Measurements from ENCODE around the gene MAZ.

MAZ gene

GRCh38 chr16:29809031-29809747 is 2.9 kb downstream of the MAZ start:
- peak overlapping the region; percentile 98 for H3K9ac ChIP-seq
- H3K9me3 ChIP-seq, result no peaks in the 10 kb centered on the region
- H3K36me3 ChIP-seq, result peaks cover 20% of the 10 kb centered on the region
- H3K4me3 ChIP-seq, result peak overlapping the region; percentile 83
- H3K27ac ChIP-seq, result peak overlapping the region; percentile 98
- H3K4me2 ChIP-seq, result peak overlapping the region; percentile 99
- H3K27me3 ChIP-seq, result no peaks in the 10 kb centered on the region
- TF ChIP-seq Cebpa-rat (IDR thresholded peaks at IDR 0.05), result no peak
- H3K4me1 ChIP-seq, result peaks cover 60% of the 10 kb centered on the region
- peaks cover 37% of the 10 kb centered on the region for H4K20me1 ChIP-seq

DNA sequence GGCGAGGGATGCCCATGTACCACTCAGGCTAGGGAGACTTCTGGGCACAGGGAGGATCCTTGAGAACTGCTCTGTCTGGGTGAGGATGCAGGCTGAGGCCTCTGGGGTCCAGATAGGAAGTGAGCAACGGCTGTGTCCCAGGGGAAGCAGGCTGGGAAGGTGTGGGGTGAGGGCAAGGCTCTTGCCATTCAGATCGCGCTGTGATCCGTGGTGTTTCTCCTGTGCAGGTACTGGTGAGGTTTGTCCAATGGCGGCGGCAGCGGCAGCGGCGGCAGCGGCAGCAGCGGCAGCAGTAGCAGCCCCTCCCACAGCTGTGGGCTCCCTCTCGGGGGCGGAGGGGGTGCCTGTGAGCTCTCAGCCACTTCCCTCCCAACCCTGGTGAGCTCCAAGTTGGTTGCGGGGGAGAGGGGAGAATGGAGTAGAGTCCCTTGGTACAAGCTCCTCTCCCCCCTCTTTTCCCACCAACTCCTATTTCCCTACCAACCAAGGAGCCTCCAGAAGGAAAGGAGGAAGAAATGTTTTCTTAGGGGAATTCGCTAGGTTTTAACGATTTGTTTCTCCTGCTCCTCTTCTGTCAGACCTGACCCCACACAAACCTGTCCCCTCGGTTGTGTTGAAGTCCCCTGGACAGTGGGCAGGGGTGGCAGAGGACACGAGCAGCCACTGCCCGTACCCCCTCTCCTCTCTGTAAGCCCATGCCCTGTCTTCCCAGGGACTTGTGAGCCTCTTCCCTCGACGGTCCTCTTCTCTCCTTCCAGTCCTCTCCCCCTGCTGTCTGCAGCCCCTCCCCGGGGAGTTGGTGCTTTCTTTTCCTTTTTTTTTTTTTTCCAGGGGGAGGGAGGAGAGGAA is 3.7 kb downstream of the MAZ start:
- Histone ChIP-seq H3K9me3 (no peaks in the 10 kb centered on the region), H3K27me3 (no peaks in the 10 kb centered on the region), H3K4me3 (peak overlapping the region; percentile 83), H3K4me1 (peaks cover 62% of the 10 kb centered on the region), H3K4me2 (peak overlapping the region; percentile 99), H3K36me3 (peaks cover 20% of the 10 kb centered on the region), H3K9ac (peak overlapping the region; percentile 98), H4K20me1 (peaks cover 37% of the 10 kb centered on the region), H3K27ac (peak overlapping the region; percentile 77)
- TF ChIP-seq Cebpa-rat (IDR thresholded peaks at IDR 0.05), result no peak

- Histone ChIP-seq H4K20me1 (peaks cover 37% of the 10 kb centered on the region), H3K4me2 (peak overlapping the region; percentile 99), H3K4me1 (peaks cover 64% of the 10 kb centered on the region), H3K9me3 (no peaks in the 10 kb centered on the region), H3K9ac (peak overlapping the region; percentile 98), H3K36me3 (peaks cover 20% of the 10 kb centered on the region), H3K27me3 (no peaks in the 10 kb centered on the region), H3K27ac (peak overlapping the region; percentile 77), H3K4me3 (peak overlapping the region; percentile 83)
- no peak for TF ChIP-seq Cebpa-rat (IDR thresholded peaks at IDR 0.05)
These were observed 4.4 kb downstream of the MAZ start for GRCh38 chr16:29810699-29811169.

GRCh38 chr16:29811170-29811895 is 5.0 kb downstream of the MAZ start:
- no peak for TF ChIP-seq Cebpa-rat (IDR thresholded peaks at IDR 0.05)
- Histone ChIP-seq H3K9ac (peak overlapping the region; percentile 98), H3K9me3 (no peaks in the 10 kb centered on the region), H4K20me1 (peaks cover 37% of the 10 kb centered on the region), H3K4me2 (peak overlapping the region; percentile 99), H3K4me1 (peaks cover 64% of the 10 kb centered on the region), H3K36me3 (peaks cover 20% of the 10 kb centered on the region), H3K27me3 (no peaks in the 10 kb centered on the region), H3K27ac (peak overlapping the region; percentile 77), H3K4me3 (peak overlapping the region; percentile 83)

DNA sequence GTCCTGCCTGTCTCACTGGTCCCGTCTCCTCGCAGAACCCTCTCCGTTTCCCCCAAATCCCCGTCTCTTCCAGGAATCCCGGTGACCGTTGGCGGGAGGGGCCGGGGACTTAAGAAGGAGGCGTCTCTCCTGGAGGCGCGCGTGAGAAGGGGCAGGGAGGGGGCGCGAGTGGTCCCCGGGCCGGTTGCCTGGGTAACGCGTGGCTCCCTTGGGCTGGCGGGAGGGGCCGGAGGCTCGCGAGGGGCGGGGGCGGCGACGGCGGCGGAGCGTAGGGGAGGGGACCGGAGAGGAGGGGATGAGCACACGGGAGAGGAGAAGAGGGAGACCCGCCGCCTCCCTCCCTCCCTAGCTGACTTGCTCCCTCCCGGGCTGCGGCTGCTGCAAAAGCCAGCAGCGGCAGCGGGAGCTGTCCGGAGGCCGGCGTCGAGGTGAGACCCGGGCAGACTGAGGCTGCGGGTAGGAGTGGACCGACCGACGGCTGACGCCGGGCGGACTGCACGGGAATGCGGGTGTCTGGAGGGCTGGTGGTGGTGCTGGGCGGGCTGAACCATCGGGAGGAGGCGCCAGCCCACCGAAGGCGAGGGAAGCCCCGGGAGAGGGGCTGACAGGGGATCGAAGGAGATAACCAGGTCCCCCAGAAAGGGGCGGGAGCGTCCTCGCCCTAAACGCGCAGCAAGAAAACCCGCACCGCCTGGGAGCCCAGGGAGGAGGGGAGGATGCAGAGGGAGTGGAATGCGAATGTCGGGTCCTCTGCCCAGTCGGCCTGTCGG is 5.8 kb downstream of the MAZ start, which contains the start of gene PRRT2:
Gene PRRT2, plus strand, starts transcription at position 298 of the 770 bp plus-strand sequence. CDS start 862 bp downstream, outside the sequence.
- Histone ChIP-seq H3K27me3 (no peaks in the 10 kb centered on the region), H3K4me1 (peaks cover 65% of the 10 kb centered on the region), H4K20me1 (peaks cover 37% of the 10 kb centered on the region), H3K9ac (peak within 1 kb of the TSS; percentile 98), H3K36me3 (peaks cover 20% of the 10 kb centered on the region), H3K27ac (peak within 1 kb of the TSS; percentile 86), H3K4me2 (peak within 1 kb of the TSS; percentile 99), H3K9me3 (no peaks in the 10 kb centered on the region), H3K4me3 (peak within 1 kb of the TSS; percentile 83)
- TF ChIP-seq Cebpa-rat (IDR thresholded peaks at IDR 0.05), result no peak

DNA sequence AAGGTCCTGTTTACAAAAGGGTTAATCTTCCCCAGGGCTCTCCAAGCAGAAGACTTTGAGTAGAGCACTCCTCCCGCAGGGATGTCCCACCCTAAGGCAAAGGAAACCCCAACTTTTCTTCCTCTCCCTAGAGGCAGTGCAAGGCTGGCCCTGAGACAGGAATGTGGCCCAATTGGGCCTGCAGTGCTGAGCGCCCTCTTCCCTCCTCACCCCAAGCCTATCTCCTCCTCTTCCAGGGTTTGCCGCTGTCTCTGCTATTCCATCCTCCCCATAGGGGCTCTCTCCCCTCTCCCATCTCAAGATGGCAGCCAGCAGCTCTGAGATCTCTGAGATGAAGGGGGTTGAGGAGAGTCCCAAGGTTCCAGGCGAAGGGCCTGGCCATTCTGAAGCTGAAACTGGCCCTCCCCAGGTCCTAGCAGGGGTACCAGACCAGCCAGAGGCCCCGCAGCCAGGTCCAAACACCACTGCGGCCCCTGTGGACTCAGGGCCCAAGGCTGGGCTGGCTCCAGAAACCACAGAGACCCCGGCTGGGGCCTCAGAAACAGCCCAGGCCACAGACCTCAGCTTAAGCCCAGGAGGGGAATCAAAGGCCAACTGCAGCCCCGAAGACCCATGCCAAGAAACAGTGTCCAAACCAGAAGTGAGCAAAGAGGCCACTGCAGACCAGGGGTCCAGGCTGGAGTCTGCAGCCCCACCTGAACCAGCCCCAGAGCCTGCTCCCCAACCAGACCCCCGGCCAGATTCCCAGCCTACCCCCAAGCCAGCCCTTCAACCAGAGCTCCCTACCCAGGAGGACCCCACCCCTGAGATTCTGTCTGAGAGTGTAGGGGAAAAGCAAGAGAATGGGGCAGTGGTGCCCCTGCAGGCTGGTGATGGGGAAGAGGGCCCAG is 6.7 kb downstream of the MAZ start:
- Histone ChIP-seq H3K4me2 (peak overlapping the region; percentile 99), H3K9ac (peak overlapping the region; percentile 98), H3K4me3 (peak overlapping the region; percentile 83)

DNA sequence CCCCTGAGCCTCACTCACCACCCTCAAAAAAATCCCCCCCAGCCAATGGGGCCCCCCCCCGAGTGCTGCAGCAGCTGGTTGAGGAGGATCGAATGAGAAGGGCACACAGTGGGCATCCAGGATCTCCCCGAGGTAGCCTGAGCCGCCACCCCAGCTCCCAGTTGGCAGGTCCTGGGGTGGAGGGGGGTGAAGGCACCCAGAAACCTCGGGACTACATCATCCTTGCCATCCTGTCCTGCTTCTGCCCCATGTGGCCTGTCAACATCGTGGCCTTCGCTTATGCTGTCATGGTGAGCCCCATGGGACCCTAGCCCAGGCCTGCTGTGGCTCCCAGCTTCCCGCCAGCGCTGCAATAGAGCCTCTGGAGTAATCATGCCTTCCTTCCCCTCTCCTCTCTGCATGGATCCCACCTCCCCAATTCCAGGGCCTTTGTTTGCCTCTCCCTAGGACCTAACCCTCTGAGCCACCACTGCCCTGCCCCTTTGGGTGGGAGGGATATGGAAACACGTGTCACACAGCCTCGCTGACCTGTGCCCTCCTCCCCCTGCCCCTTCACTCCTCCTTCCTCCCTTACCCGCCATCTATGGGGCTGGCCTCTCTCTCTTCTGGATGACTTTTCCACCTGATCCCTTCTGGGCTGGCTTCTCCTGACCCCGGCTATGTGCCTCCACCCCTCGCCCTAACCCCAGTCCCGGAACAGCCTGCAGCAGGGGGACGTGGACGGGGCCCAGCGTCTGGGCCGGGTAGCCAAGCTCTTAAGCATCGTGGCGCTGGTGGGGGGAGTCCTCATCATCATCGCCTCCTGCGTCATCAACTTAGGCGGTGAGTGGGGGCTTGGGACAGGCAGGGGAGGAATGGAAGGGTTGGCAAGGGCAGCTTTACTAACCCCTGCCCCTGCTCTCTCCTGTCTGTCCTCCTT is 7.6 kb downstream of the MAZ start:
- Histone ChIP-seq H3K27me3 (no peaks in the 10 kb centered on the region), H3K4me1 (peaks cover 78% of the 10 kb centered on the region), H3K27ac (peak overlapping the region; percentile 86), H3K9ac (peak overlapping the region; percentile 98), H4K20me1 (peaks cover 45% of the 10 kb centered on the region), H3K4me2 (peak overlapping the region; percentile 99), H3K9me3 (no peaks in the 10 kb centered on the region), H3K36me3 (peaks cover 29% of the 10 kb centered on the region), H3K4me3 (peak overlapping the region; percentile 83)
- no peak for TF ChIP-seq Cebpa-rat (IDR thresholded peaks at IDR 0.05)

More for the DNA sequence above, 6.7 kb downstream of the MAZ start:
- Histone ChIP-seq H3K36me3 (peaks cover 25% of the 10 kb centered on the region), H3K4me1 (peaks cover 74% of the 10 kb centered on the region), H4K20me1 (peaks cover 45% of the 10 kb centered on the region), H3K27ac (peak overlapping the region; percentile 86), H3K27me3 (no peaks in the 10 kb centered on the region), H3K9me3 (no peaks in the 10 kb centered on the region)
- TF ChIP-seq Cebpa-rat (IDR thresholded peaks at IDR 0.05), result no peak
